KBM-7 (cell line): ENCODE measurements around the gene KLHDC4.
A peak's percentile ranks its signal among the peaks of the same experiment; 100 is the strongest.
"Not testable (repeated sequence)": the region's sequence is repeated elsewhere in the genome, so short reads cannot be mapped to it uniquely, and the experiment has no call there.

ENCODE experiments used
- DNase-seq: peaks from one replicate; pipeline ENCODE4 v3.0.0-alpha.2; 2015
- in situ Hi-C: fragments of 300-500 bp; cut with MboI; formaldehyde crosslinking; loops from 2 replicates; pipeline ENCODE4 v1.14.3; 2020; ENCODE audit warnings: low sequenced_read_pairs, low pct_unique_long_range_greater_than_20kb, mixed read lengths

KLHDC4 gene

DNA sequence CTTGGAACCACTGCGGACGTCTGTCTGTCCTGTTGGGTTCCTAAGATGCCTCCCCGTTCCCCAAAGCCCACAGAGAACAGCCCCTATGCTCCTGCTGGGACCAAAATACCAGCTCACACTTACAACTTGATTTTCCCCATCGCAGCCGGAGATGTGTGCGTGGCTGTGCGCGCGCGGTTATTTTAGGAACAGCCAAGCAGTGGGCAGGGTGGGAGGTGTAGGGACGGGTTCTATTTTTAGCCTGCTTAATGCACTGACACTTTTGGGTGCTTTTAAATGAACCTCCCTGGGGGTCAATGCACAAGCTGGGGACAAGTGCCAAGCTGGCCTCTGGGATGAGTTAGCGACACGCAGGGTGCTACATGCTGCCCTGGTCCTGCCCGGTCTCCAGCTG is 74.1 kb downstream of the KLHDC4 start:
- no peak for DNase-seq
- in situ Hi-C loops, result no loop called here

DNA sequence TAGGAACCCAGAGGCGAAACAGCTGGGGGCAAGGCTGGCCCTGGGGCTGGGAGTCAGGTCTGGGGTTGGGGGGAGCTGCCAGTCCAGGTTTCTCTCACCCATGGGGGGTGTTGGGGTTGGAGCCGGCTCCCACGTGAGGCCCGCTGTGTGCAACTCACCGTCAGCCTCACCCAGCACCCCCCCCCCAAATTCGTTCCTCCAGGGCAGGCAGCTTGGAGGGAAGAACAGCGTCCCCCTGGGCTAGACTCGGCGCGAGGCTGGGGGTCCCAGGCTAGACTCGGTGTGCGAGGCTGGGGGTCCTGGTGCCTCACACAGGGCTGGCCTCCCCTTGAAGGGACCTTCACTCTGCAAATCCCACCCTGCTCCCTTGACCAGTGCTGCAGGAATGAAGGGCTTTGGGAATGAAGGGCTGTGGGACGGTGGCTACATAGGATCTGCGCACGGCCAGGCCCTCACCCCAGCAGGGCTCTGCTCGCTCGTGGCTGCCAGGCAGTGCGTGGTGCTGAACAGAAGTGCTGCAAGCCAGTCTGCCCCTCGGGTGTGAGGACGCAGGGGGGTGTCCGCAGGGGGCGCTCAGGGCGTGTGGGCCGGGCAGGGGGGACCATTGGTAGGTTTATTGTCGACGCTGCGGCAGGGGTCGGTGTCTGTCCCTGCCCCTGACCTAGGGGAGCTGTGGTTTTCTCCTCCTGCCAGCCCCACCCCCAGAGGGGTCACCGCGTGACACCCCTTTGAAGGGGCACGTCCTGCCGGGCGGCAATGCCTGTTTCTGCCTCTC is 74.7 kb downstream of the KLHDC4 start:
- in situ Hi-C loops, result no loop called here
- DNase-seq, result no peak

DNA sequence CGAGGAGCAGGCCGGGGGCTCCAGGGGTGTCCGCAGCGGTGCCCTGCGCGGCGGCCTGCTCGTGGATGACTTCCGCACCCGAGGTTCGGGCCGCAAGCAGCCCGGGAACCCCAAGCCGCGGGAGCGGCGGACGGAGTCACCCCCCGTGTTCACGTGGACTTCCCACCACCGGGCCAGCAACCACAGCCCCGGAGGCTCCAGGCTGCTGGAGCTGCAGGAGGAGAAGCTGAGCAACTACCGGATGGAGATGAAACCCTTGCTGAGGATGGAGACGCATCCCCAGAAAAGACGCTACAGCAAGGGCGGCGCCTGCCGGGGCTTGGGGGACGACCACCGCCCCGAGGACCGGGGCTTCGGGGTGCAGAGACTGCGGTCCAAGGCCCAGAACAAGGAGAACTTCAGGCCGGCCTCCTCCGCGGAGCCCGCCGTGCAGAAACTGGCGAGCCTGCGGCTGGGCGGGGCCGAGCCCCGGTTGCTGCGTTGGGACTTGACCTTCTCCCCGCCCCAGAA is 75.8 kb downstream of the KLHDC4 start:
- in situ Hi-C loops, result no loop called here
- DNase-seq, result no peak

DNA sequence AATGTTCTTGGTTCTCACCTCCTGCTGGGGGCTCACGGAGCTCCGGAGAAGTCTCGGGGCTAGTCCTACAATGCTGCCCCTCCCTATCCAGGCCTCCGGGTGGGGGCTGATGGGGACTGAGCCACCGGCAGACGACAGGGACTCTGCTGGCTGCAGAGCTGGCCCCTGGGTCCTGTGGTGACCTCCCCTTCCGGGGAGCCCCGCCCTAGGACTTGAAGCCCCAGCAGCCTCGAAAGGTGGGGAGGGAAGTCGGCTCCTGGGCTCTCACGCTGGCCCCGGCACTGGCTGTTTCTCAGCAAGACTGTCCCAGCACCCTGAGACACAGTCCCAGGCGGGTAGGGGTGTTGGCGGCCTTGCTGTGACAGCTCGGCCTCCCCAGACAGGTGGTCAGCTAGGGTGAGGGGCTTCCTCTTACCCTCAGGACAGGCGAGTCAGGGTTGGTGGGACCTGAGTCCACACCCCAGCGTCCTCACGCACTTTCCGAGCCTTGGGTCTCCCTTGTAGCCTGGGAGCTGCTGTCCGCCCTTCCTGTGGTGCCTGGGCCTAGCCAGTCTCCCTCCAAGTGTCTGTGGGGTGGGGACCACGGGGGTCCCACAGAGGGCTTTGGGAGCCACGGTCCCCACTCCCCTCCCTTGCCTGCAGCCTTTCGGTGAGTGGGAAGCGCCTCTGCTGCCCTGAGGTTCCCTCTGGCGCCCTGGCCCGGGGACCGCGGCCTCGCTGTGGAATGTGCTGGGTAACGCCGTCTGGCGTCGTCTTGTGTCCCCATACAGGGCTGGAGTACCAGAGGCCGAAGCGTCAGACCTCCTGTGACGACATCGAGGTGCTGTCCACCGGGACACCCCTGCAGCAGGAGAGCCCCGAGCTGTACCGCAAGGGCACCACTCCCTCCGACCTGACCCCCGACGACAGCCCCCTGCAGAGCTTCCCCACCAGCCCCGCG is 76.6 kb downstream of the KLHDC4 start:
- DNase-seq, result no peak
- in situ Hi-C loops, result no loop called here

DNA sequence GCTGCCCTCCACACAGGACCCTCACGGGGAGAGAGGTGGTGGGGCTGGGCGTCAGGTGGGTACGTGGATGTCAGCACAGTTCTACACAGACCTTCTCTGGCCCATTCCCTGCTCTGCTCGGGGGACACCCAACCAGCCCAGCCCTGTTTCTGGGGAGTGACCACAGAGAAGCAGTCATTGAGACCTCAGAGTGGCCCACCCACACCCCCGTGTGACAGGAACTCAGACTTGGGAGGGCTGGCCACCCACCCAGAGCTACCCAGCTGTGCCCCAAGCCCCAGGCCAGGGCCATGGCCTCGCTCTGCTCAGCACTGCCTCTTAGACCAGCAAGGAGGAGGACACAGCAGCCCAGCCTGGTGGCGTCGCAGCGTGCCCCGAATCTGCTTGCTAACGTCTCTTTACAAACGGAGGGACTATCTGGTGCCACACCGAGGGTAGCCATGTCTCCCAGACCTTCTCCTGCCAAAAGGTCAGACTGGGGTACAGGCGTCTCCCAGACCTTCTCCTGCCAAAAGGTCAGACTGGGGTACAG is 77.7 kb downstream of the KLHDC4 start:
- in situ Hi-C loops, result no loop called here
- no peak for DNase-seq

DNA sequence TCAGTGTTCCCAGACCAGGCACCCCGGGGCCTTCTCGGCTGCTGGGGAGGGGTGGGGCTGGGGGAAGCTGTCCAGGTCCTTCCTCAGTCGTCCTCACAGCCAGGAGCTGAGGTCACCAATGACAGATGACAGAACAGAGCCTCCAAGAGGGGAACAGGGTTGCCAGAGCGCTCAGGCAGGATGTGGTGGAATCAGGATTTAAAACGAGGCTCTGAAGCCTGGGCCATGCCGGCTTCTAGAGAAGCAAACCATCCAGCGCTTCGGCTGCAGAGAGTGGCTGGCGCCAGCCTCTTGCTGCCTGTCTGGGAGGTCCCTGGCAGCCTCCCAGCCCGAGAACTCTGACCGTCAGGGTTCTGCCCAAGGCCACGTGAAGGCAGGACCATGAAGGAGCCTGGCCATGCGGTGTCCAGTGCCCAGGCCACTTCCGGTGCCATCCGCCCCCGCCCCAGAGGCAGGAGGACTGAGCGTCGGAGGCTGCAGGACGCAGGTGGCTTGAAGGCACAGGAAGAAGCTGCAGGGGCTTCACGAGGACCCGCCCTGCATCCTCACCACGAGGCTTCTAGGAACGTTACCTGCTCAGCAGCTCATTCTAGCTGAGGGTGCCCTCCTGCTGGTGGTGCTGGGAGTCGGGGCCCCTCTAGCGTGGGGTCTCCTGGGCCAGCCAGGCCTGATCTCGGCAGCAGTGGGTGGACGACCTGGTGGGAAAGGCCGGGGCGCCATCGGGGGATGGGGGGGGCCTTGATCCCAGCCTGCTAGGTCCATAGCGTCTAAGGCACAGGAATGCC is 78.5 kb downstream of the KLHDC4 start:
- DNase-seq, result no peak
- in situ Hi-C loops, result no loop called here

DNA sequence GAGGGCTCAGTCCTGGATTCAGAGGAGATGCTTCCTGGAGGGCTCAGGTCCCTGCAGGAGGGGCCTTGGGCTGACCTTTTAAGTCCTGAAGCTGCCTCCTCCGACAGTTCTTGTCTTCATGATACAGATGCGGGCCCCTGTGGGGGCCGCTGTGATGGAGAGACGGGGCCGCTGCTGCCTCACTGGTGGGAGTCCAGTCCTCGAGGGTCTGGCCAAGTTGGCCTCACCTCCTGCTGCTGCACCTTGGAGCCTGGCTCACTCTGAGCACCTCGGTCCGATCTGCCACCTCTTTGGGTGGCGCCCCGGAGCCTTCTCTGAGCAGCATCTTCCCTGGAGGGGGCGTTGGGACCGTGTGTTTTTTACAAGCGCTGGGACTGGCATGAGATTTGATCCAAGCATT is 79.1 kb downstream of the KLHDC4 start:
- no peak for DNase-seq
- in situ Hi-C loops, result no loop called here

DNA sequence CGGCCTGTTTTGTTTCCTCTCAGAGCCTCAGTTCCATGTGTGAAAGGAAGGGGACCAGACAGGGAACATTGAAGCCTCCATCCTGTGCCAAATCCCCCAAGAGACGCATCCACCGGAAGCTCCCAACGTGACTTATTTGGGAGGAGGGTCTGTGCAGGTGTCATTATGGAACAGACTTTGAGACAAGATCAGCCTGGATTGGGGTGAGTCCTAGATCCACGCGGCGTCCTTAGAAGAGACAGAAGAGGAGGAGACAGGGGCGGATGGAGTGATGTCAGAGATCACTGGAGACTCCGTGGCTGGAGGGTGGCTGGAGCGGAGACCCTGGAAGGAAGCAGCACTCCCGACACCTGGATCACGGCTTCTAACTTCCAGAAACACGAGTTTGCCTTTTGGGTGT is 80.0 kb downstream of the KLHDC4 start:
- in situ Hi-C loops, result no loop called here
- DNase-seq, result no peak

DNA sequence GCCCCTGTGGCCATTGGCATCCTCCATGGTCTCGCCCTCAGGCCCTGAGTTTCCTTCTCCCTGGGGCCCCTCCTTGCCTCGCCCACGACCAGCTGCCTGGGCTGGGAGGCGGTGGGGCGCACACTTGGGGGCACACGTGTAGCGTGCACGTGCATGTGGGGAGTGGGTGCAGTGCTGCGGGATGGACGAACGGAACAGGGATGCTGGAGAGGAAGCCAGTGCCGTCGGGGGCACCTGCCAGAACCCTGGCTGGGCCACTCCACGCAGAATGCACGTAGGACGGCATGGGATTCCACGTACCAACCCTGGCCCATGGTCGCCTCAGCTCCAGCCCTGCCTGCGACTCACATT is 80.4 kb downstream of the KLHDC4 start:
- in situ Hi-C loops, result no loop called here
- no peak for DNase-seq

DNA sequence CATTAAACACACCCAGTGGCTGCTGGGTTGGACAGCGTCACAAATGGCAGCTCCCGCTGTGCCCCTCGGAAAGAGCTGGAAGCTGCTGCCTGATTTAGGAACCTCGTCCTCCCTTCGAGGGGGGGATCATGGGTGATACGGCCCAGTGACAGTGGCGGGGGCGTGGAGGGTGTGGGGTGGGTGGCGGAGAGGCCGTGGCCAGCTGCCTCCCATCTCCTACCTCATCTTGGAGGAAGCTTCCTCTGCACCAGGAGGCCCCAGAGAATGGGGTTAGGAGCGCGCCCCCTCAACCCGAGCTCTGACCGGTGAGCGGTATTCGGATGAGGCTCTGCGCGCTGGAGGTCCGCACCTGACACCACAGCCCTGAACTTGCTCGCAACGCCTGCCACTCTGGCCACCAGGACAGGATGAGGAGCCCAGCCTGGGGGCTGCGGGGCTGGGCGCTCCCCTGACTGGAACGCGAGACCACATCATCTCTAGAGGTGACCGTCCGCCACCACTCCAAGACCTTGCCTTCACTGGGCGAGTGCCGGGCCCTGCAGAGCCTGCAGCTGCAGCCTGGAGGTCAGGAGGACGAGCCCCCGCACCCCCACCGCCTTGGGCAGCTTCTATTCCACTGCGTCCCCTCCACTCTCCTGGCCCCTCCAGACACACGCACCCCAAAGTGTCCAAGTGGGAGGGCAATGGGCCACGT is 80.9 kb downstream of the KLHDC4 start:
- no peak for DNase-seq

DNA sequence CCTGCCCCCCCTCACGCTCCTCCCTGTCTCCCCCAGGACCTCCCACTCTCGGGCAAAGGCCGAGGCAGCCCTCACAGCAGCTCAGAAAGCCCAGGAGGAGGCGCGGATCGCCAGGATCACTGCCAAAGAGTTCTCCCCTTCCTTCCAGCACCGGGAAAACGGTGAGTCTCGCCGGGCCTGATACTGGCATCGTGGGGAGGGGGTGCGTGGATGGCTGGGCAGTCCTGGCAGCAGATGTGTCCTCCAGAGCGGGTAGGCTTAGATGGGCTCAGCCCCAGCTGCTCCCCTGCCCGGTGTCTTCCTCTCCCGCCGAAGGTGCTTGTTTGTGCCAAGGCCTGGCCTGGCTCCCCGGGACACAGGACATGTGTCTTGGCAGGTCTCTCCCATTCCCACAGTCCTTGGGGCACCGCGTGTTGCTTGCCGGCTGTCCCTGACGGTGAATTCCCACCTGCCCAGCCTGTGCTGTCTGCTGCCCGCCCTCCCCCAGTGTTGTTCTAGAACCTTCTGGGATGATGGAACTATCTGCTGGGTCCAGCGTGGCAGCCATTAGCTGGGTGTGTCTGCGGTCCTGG is 81.6 kb downstream of the KLHDC4 start:
- DNase-seq, result no peak
- in situ Hi-C loops, result no loop called here

More for the DNA sequence above, 80.9 kb downstream of the KLHDC4 start:
- in situ Hi-C loops, result no loop called here

DNA sequence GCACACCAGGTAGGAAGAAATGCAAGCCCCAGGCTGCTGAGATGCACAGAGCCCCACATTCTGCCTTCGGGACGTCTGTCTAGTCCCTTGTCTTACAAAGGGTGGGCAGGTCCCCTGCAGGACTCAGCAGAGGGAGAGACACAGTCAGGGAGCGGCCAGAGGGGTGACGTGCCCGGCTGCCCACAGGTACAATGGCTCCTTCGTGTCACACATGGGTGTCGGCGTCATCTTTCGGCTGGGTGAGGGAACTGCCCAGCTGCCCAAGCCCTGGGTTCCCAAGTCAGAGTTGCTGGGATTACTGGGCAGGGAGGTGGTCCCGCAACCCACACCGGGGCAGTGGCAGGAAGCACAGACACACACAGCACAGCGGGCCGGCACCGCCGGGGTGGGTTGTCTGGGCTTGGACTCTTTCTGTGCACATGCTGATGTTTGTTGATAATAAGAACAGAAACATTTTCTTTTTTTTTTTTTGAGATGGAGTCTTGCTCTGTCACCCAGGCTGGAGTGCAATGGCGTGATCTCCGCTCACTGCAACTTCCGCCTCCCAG is 82.9 kb downstream of the KLHDC4 start:
- in situ Hi-C loops, result no loop called here
- no peak for DNase-seq

DNA sequence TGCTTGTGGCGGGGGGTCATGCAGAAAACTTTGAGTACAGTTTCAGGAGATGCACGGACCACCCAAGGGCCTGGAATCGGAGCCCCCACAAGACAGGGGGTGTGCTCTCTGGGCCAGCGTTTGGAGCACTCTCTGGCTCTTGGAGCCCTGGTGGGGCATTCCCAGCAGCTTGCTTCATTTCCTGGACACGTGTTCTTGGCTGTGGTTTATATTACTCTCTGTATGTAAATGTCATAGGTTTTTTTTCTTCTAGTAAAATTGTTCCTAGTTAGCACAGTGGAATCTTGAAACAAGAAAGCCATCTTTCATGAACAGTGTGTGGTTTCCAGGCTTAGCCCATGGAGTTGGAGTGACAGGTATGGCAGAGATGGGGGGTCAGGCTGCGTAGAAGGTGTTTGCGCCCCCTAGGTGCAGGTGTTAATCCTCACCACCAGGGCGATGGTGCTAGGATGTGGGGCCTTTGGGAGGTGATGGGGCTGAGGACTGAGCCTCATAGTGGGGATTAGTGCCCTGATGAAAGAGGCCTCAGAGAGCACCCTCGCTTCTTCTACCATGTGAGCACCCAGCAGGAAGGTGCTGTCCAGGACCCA is 83.7 kb downstream of the KLHDC4 start:
- in situ Hi-C loops, result no loop called here
- peak; percentile 35 for DNase-seq

DNA sequence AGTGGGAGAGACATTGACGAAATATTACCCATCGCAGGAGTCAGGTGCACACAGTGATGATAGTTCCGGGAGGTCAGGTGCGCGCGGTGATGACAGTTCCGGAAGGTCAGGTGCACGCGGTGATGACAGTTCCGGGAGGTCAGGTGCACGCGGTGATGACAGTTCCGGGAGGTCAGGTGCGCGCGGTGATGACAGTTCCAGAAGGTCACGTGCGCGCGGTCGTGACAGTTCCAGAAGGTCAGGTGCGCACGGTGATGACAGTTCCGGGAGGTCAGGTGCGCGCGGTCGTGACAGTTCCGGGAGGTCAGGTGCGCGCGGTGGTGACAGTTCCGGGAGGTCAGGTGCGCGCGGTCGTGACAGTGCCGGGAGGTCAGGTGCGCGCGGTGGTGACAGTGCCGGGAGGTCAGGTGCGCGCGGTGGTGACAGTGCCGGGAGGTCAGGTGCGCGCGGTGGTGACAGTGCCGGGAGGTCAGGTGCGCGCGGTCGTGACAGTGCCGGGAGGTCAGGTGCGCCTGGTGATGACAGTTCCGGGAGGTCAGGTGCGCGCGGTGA is 84.7 kb downstream of the KLHDC4 start:
- DNase-seq, in situ Hi-C loops: not testable (repeated sequence)

DNA sequence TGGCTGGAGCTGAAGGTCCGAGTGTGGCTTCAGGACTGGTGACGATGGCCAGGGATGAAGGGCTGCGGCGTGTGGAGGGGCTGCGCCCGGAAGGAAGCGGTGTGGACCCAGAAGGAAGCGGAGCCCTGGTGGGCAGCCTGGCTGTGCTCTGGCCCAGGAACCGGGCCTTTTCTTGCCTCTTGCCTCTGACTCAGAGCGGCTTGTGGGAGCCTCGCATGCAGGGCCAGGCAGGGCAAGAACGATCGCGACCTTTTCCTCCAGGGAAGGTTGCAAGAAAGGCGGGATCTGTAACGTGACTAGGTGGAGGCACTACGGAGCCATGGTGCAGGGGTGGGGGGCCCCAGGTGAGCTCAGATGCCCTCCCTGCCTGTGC is 85.5 kb downstream of the KLHDC4 start:
- in situ Hi-C loops, result no loop called here
- DNase-seq, result no peak

DNA sequence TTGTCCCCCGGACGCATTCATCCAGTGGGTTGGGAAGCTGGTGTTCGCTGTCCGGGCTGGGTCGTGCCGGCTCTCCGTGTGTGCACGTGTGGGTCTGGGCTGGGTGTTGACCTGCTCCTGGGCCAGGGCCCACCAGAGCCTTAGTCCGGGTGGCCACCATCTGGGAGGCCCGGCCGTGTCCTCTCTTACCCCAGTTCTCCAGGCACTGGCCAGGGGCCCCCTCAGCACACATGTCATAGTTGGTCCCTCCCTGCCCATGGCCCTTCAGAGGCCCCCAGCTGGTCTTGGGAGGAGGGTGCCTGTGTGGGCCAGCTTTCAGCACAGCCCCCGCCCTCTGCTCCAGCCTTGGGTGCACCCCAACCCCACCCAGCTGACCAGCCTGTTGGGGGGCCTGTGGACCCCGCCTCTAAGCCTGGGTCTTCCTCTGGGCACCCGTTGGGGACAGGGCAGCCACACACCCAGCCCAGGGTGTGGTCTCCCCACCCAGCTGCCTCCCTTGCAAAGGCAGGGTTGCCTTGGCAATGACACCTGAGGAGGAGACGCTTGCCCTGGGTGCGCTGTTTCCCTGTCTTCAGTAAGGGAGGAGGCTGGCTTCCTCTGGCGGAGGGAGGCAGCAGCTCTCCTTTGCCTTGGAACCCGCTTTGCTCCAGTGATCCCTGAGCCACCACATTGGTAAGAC is 86.1 kb downstream of the KLHDC4 start:
- in situ Hi-C loops, result no loop called here
- no peak for DNase-seq

DNA sequence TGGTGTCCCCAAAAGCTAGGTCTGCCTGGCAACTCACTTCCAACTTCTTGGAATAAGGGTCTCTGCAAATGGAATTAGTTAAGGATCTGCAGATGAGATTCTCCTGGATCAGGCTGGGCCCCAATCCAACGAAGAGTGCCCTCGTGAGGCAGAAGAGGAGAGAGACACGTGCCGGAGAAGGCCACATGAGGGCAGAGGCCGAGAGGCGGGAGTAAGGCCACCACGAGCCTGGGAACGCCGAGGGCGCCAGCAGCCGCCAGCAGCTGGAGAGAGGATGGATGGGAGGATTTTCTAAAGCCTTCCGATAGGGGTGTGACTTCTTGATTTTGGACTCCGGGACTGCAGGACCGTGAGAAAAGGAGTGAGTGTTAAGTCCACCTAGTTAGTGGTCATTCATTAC is 87.2 kb downstream of the KLHDC4 start:
- in situ Hi-C loops, result no loop called here
- no peak for DNase-seq
